SHP77 (cell line): ENCODE measurements around the gene ASPG.
A peak's percentile ranks its signal among the peaks of the same experiment; 100 is the strongest.

ENCODE experiments used
- DNase-seq, 2 experiments: peaks; one replicate each; lab custom pipeline; 2025; lab: John Stamatoyannopoulos, UW

The ASPG gene

GRCh38 chr14:104116756-104117340 lies 31.3 kb downstream of the ASPG start:
- no peak for DNase-seq

- no peak for DNase-seq
These were observed 32.0 kb downstream of the ASPG start for GRCh38 chr14:104117341-104118005.

GRCh38 chr14:104118006-104118844 lies 32.7 kb downstream of the ASPG start:
- DNase-seq = no peak

- DNase-seq = no peak
These were observed 33.6 kb downstream of the ASPG start for GRCh38 chr14:104119119-104119487.

GRCh38 chr14:104119488-104120251 lies 34.2 kb downstream of the ASPG start:
- DNase-seq = no peak

- DNase-seq = no peak
These were observed 34.8 kb downstream of the ASPG start for GRCh38 chr14:104120281-104120741.

GRCh38 chr14:104121142-104121541 lies 35.6 kb downstream of the ASPG start:
- DNase-seq = no peak

- DNase-seq = no peak
These were observed 38.4 kb downstream of the ASPG start for GRCh38 chr14:104123879-104124278.

- no peak for DNase-seq
These were observed 39.5 kb downstream of the ASPG start for GRCh38 chr14:104125011-104125410.

GRCh38 chr14:104126753-104127152 lies 41.3 kb downstream of the ASPG start:
- no peak for DNase-seq

GRCh38 chr14:104128981-104129380 lies 43.5 kb downstream of the ASPG start:
- no peak for DNase-seq

- DNase-seq = no peak
These were observed 44.1 kb downstream of the ASPG start for GRCh38 chr14:104129556-104129955.

GRCh38 chr14:104130974-104131651 lies 45.6 kb downstream of the ASPG start:
- peak; percentile 50 to 60 for DNase-seq

- no peak for DNase-seq
These were observed 46.6 kb downstream of the ASPG start for GRCh38 chr14:104131968-104132732.

- DNase-seq = no peak
These were observed 47.5 kb downstream of the ASPG start for GRCh38 chr14:104132981-104133380.

GRCh38 chr14:104133496-104133895 lies 48.0 kb downstream of the ASPG start:
- no peak for DNase-seq

GRCh38 chr14:104134061-104134965 lies 48.8 kb downstream of the ASPG start:
- DNase-seq = no peak

- peak; percentile 1 to 29 for DNase-seq
These were observed 49.8 kb downstream of the ASPG start for GRCh38 chr14:104135121-104135903.

GRCh38 chr14:104135904-104136471 lies 50.5 kb downstream of the ASPG start:
- DNase-seq = no peak
